K562 (cell line): Measurements from ENCODE around the gene GIGYF2. TPM values are rescaled to one million over a fixed set of nuclear protein-coding genes. Genes with fewer than 3 reads are reported as not detected.

Experiments
- ATAC-seq: fragments of 200-7000 bp; cut with Tn5 transposase; 3 replicates; pipeline ENCODE4 v1.9.1; 2020; ENCODE audit warnings: moderate library complexity
- BruUV-seq: library from RNA; stranded (reverse); fragments of 400-500 nt; replicated peaks from 2 replicates; lab custom pipeline; 2021; lab: Mats Ljungman, UMichigan
- CTCF ChIA-PET: fragments of 300-600 bp; formaldehyde crosslinking; extraction: SDS; loops from one replicate; lab custom pipeline; 2021; ENCODE audit warnings: low intra/inter-chr PET ratio; lab: Yijun Ruan, JAX
- POLR2A ChIA-PET: fragments of 300-600, 350-650 bp; sonication (Branson Sonifier 250); formaldehyde crosslinking; extraction: SDS; loops from one replicate; lab custom pipeline; 2021; ENCODE audit warnings: antibody characterized with exemption, inconsistent platforms; lab: Yijun Ruan, JAX
- DNase-seq, 4 experiments: peaks; one replicate each; pipeline versions ENCODE4 v3.0.0 to v3.0.0-alpha.2; 2011 to 2018; ENCODE audit warnings: low spot score in 3 of 4, mixed read lengths in 3 of 4; ENCODE audit errors: extremely low read depth in 1 of 4
- FAIRE-seq: peaks from 2 replicates; lab custom pipeline; 2011; peaks lifted over from hg19 to GRCh38; lab: Jason Lieb, UNC
- H2AFZ ChIP-seq: 2 replicates; pipeline ENCODE4 v1.6.0; 2011; ENCODE audit warnings: low read depth, low read length, control low read depth, inconsistent platforms
- H3K27ac ChIP-seq: fragments of 200-600 bp; 3 replicates; pipeline ENCODE4 v1.8.0; 2011; ENCODE audit warnings: low read depth, mild to moderate bottlenecking, control low read depth, inconsistent platforms, low read length, moderate library complexity, mixed read lengths; ENCODE audit errors: extremely low read depth
- H3K27me3 ChIP-seq, 2 experiments: fragments of 300-600 bp in 1 of 2; 2 replicates in 1 of 2; 3 replicates in 1 of 2; pipeline versions ENCODE4 v1.6.0 to v1.8.0; 2011; ENCODE audit warnings: inconsistent platforms in 2 of 2, low read length in 2 of 2, mild to moderate bottlenecking in 1 of 2, mixed read lengths in 1 of 2, moderate library complexity in 1 of 2; ENCODE audit not compliant: control insufficient read depth in 2 of 2, insufficient read depth in 2 of 2
- H3K36me3 ChIP-seq: fragments of 300-600 bp; 3 replicates; pipeline ENCODE4 v1.8.0; 2011; ENCODE audit warnings: mild to moderate bottlenecking, low read length, inconsistent platforms; ENCODE audit not compliant: control insufficient read depth, insufficient read depth
- H3K4me1 ChIP-seq, 2 experiments: fragments of 200-600 bp in 1 of 2; replicated peaks in 1 of 2; 2 replicates in 1 of 2; 3 replicates in 1 of 2; pipeline versions ENCODE4 v1.5.1 to v1.8.0; 2011; ENCODE audit warnings: inconsistent platforms in 2 of 2, low read length in 2 of 2, mild to moderate bottlenecking in 1 of 2, mixed read lengths in 1 of 2, moderate library complexity in 1 of 2; ENCODE audit not compliant: control insufficient read depth in 2 of 2, insufficient read depth in 2 of 2
- H3K4me2 ChIP-seq: 2 replicates; pipeline ENCODE4 v1.6.1; 2011; ENCODE audit warnings: low read length, control low read depth, inconsistent platforms, mixed read lengths; ENCODE audit not compliant: insufficient read depth
- H3K4me3 ChIP-seq: fragments of 200-600 bp; sonication (generic), shearing (Covaris generic); 2 replicates; pipeline ENCODE4 v1.5.1; 2016; ENCODE audit warnings: control low read depth, inconsistent platforms
- H3K79me2 ChIP-seq: fragments of 200-600 bp; 3 replicates; pipeline ENCODE4 v1.8.0; 2011; ENCODE audit warnings: low read length, inconsistent platforms; ENCODE audit not compliant: control insufficient read depth, insufficient read depth
- H3K9ac ChIP-seq, 2 experiments: 2 replicates each; pipeline versions ENCODE4 v1.6.0 to v1.6.1; 2011; ENCODE audit warnings: low read depth in 2 of 2, low read length in 2 of 2, control low read depth in 1 of 2, inconsistent platforms in 1 of 2, mild to moderate bottlenecking in 1 of 2, mixed read lengths in 1 of 2; ENCODE audit not compliant: insufficient read depth in 1 of 2
- H3K9me1 ChIP-seq: one replicate; pipeline ENCODE4 v1.6.0; 2011; ENCODE audit warnings: inconsistent platforms, mild to moderate bottlenecking, low read length, moderate library complexity; ENCODE audit not compliant: control insufficient read depth, insufficient read depth
- H3K9me3 ChIP-seq: replicated peaks from 2 replicates; pipeline ENCODE4 v1.5.1; 2011; ENCODE audit warnings: low read depth, low read length, inconsistent platforms; ENCODE audit not compliant: control insufficient read depth, insufficient read depth
- H4K20me1 ChIP-seq: replicated peaks from 2 replicates; pipeline ENCODE4 v1.6.1; 2011; ENCODE audit warnings: low read length, inconsistent platforms, mixed read lengths; ENCODE audit not compliant: control insufficient read depth, insufficient read depth
- ATF1 ChIP-seq, 2 experiments: fragments of 450-650 bp in 1 of 2; IDR thresholded peaks; 2 replicates each; pipeline ENCODE4 v1.6.1; 2016; ENCODE audit warnings: missing compliant biosample characterization in 1 of 2, missing genetic modification characterization in 1 of 2
- BRF1 ChIP-seq: IDR thresholded peaks from 3 replicates; pipeline ENCODE4 v1.6.1; 2011; ENCODE audit warnings: borderline replicate concordance, mild to moderate bottlenecking; ENCODE audit not compliant: insufficient read length; ENCODE audit errors: extremely low read depth
- C11orf30 ChIP-seq: fragments of 450-650 bp; IDR thresholded peaks from 2 replicates; pipeline ENCODE4 v1.6.1; 2016; ENCODE audit warnings: low read depth, mild to moderate bottlenecking
- FOXJ2 ChIP-seq: fragments of 200-800 bp; sonication (Bioruptor generic); IDR thresholded peaks from 2 replicates; pipeline ENCODE4 v1.6.1; 2016; ENCODE audit warnings: missing genetic modification characterization, missing compliant biosample characterization
- KLF13 ChIP-seq: fragments of 450-650 bp; IDR thresholded peaks from 2 replicates; pipeline ENCODE4 v1.6.1; 2016; ENCODE audit warnings: missing genetic modification characterization, low read depth, mild to moderate bottlenecking, missing compliant biosample characterization, moderate library complexity, borderline replicate concordance
- MAX ChIP-seq: sonication (generic); formaldehyde crosslinking; IDR thresholded peaks from 2 replicates; pipeline ENCODE4 v1.9.0; 2022; ENCODE audit warnings: mild to moderate bottlenecking, missing genetic modification reagents
- MAZ ChIP-seq, 2 experiments: fragments of 450-650 bp in 1 of 2; sonication (generic) in 1 of 2; formaldehyde crosslinking; IDR thresholded peaks in 1 of 2; conservative IDR thresholded peaks in 1 of 2; 2 replicates each; pipeline versions ENCODE4 v1.4.0 to v1.5.0; 2020; ENCODE audit warnings: mild to moderate bottlenecking in 1 of 2, missing genetic modification reagents in 1 of 2
- THAP12 ChIP-seq: fragments of 250-450 bp; sonication (Bioruptor Pico); IDR thresholded peaks from 2 replicates; pipeline ENCODE4 v1.9.0; 2021; ENCODE audit warnings: mild to moderate bottlenecking, inconsistent platforms
- ZMIZ1 ChIP-seq, 2 experiments: fragments of 150-350 bp in 1 of 2; IDR thresholded peaks; 2 replicates each; pipeline ENCODE4 v1.6.1; 2012 to 2016; ENCODE audit warnings: low read depth in 2 of 2, low read length in 2 of 2, mild to moderate bottlenecking in 1 of 2, moderate library complexity in 1 of 2
- WGBS: fragments of 100-300 bp; shearing (Covaris generic); methylation state at CpG from one replicate; pipeline ENCODE4 v1.1.6; 2016; ENCODE audit warnings: low coverage, mixed read lengths; ENCODE audit not compliant: insufficient coverage; ENCODE audit errors: missing lambda C conversion rate; 5-methylcytosine and 5-hydroxymethylcytosine counted together
- in situ Hi-C: fragments of 300-500 bp; cut with MboI; formaldehyde crosslinking; loops from 4 replicates; pipeline ENCODE4 v1.15.0; 2018; ENCODE audit warnings: inconsistent platforms, mixed read lengths
- intact Hi-C: fragments of 100-400 bp; cut with micrococcal nuclease; formaldehyde crosslinking; loops from 2 replicates; pipeline ENCODE4 v1.14.2; 2022
- polyA plus RNA-seq, 8 experiments: library from polyadenylated mRNA; depleted of rRNA in 4 of 8; stranded (reverse) in 5 of 8; unstranded in 3 of 8; fragments of >200 nt; fragmentation: Nextera tagmentation in 2 of 8; fragmentation: Illumina TruSeq in 1 of 8; extraction: Ambion mirVana in 2 of 8; extraction: Trizol in 1 of 8; gene quantifications; 2 replicates each; pipeline versions ENCODE4 v1.2.1 to v1.2.3, GENCODE V29; 2011 to 2014; ENCODE audit warnings: inconsistent platforms in 1 of 8, missing spikeins in 1 of 8
- total RNA-seq, 7 experiments: library from RNA; depleted of rRNA in 6 of 7; stranded (reverse); fragments of >200 nt in 6 of 7; fragmentation: Illumina TruSeq in 2 of 7; extraction: Trizol in 2 of 7; gene quantifications; 2 replicates each; pipeline versions ENCODE4 v1.2.1 to v1.2.3, GENCODE V29; 2011 to 2021; ENCODE audit warnings: low replicate concordance in 1 of 7

GIGYF2 gene
- total and polyA plus RNA-seq, 9 of the 15 experiments (the other 6 are each of a cell fraction or from before 2014, with no cell fraction given) = 12.7 to 52.7 (median 34.9) TPM

GRCh38 chr2:232876978-232877441 lies 179.9 kb downstream of the GIGYF2 start:
- H3K27me3 ChIP-seq = peaks cover 0 to 3% of the 10 kb centered on the region in 2 experiments; a peak in 3 of 5 replicates
- no peak overlapping the region for H3K4me2 ChIP-seq
- FAIRE-seq (no peak), ATAC-seq (no peak), DNase-seq (no peak)
- H3K4me3 ChIP-seq = no peak overlapping the region
- no peaks in the 10 kb centered on the region for H3K9me3 ChIP-seq
- no peaks in the 10 kb centered on the region for H3K9me1 ChIP-seq
- H3K27ac ChIP-seq = no peak overlapping the region
- H3K4me1 ChIP-seq = peaks cover 2 to 17% of the 10 kb centered on the region in 2 experiments; a peak in 3 of 5 replicates
- BruUV-seq = no TSS peak
- no peaks in the 10 kb centered on the region for H3K36me3 ChIP-seq
- ChIA-PET POLR2A (no interaction called here), CTCF (no interaction called here)
- in situ Hi-C loops = no loop called here
- H2AFZ ChIP-seq = no peak overlapping the region
- WGBS = 63% methylated on average over 9 of the region's 21 CpGs
- no peak overlapping the region for H3K9ac ChIP-seq
- H4K20me1 ChIP-seq = no peaks in the 10 kb centered on the region
- intact Hi-C loops = no loop called here
- no peak for TF ChIP-seq MAZ (CRISPR knock-in tag; conservative IDR thresholded peaks at IDR 0.05 in 1 of 2, IDR thresholded peaks at IDR 0.05 in 1 of 2)
- no peak for TF ChIP-seq BRF1
- no peak for TF ChIP-seq MAX (CRISPR knock-in tag)
- no peak for TF ChIP-seq KLF13
- TF ChIP-seq ZMIZ1 (IDR thresholded peaks at IDR 0.05; ENCODE audit: low read depth in 2 of 2, low read length in 2 of 2) = no peak
- TF ChIP-seq THAP12 (CRISPR knock-in tag) = no peak
- TF ChIP-seq C11orf30 = no peak
- no peak for TF ChIP-seq ATF1 (CRISPR knock-in tag; IDR thresholded peaks at IDR 0.05)
- TF ChIP-seq ATF1 (tag; IDR thresholded peaks at IDR 0.05) = no peak
- no peak for TF ChIP-seq FOXJ2 (tag)
- no peaks in the 10 kb centered on the region for H3K79me2 ChIP-seq
